SU-DHL-6 (cell line): ENCODE measurements around the gene ADGRB3.

Source experiments
- H2AFZ ChIP-seq: fragments of 200-600 bp; sonication (generic); 2 replicates; pipeline ENCODE4 v1.6.1; 2014; ENCODE audit warnings: low read depth, mild to moderate bottlenecking, moderate library complexity, mixed read lengths, antibody characterized with exemption, low read length; ENCODE audit not compliant: severe bottlenecking
- H3F3A ChIP-seq: fragments of 200-600 bp; shearing (Covaris generic); 2 replicates; pipeline ENCODE4 v1.6.0; 2016; ENCODE audit warnings: antibody characterized with exemption, mild to moderate bottlenecking; ENCODE audit not compliant: insufficient read depth
- H3K27ac ChIP-seq: fragments of 200-600 bp; sonication (generic); 2 replicates; pipeline ENCODE4 v1.5.1; 2016; ENCODE audit warnings: low read depth, mild to moderate bottlenecking, low read length, moderate library complexity, mixed read lengths
- H3K27me3 ChIP-seq: fragments of 200-600 bp; sonication (generic), shearing (Covaris generic); 2 replicates; pipeline ENCODE4 v1.6.0; 2014; ENCODE audit warnings: mild to moderate bottlenecking, low read length
- H3K36me3 ChIP-seq: fragments of 200-600 bp; sonication (generic); 2 replicates; pipeline ENCODE4 v1.6.1; 2014; ENCODE audit warnings: mild to moderate bottlenecking, low read length, mixed read lengths
- H3K4me2 ChIP-seq: fragments of 300-600, 200-600 bp; shearing (Covaris generic), sonication (generic); 2 replicates; pipeline ENCODE4 v1.6.0; 2014; ENCODE audit warnings: low read length, low read depth, mild to moderate bottlenecking; ENCODE audit not compliant: poor library complexity, severe bottlenecking
- H3K4me3 ChIP-seq: fragments of 200-600 bp; sonication (generic); 2 replicates; pipeline ENCODE4 v1.5.1; 2014; ENCODE audit warnings: antibody characterized with exemption, low read length, mild to moderate bottlenecking, mixed read lengths; ENCODE audit not compliant: insufficient read depth, poor library complexity, severe bottlenecking
- H3K79me2 ChIP-seq: fragments of 200-600 bp; sonication (generic); 2 replicates; pipeline ENCODE4 v1.6.1; 2014; ENCODE audit warnings: mild to moderate bottlenecking, low read length, moderate library complexity; ENCODE audit not compliant: insufficient read depth
- H3K9ac ChIP-seq: fragments of 200-600 bp; sonication (generic); 2 replicates; pipeline ENCODE4 v1.7.0; 2014; ENCODE audit warnings: mild to moderate bottlenecking, low read length
- H3K9me2 ChIP-seq: fragments of 200-600 bp; sonication (generic); replicated peaks from 2 replicates; pipeline ENCODE4 v1.6.1; 2014; ENCODE audit warnings: low read length; ENCODE audit not compliant: insufficient read depth
- H3K9me3 ChIP-seq: fragments of 200-600 bp; sonication (generic); 2 replicates; pipeline ENCODE4 v1.6.1; 2014; ENCODE audit warnings: low read length, mixed read lengths; ENCODE audit not compliant: insufficient read depth
- H4K20me1 ChIP-seq: fragments of 200-600 bp; sonication (generic); 2 replicates; pipeline ENCODE4 v1.6.1; 2014; ENCODE audit warnings: low read depth, mild to moderate bottlenecking, antibody characterized with exemption, low read length, moderate library complexity, mixed read lengths
- CTCF ChIP-seq: fragments of 200-600 bp; sonication (generic); IDR thresholded peaks from one replicate; pipeline ENCODE4 v1.5.1; 2017; ENCODE audit warnings: antibody characterized with exemption, mild to moderate bottlenecking, low read length, moderate library complexity; ENCODE audit not compliant: insufficient read depth, poor library complexity, severe bottlenecking
- EZH2phosphoT487 ChIP-seq: fragments of 200-600 bp; sonication (generic), shearing (Covaris generic); conservative IDR thresholded peaks from 2 replicates; pipeline ENCODE4 v1.6.1; 2018; ENCODE audit warnings: mild to moderate bottlenecking, antibody characterized with exemption, low read length, moderate library complexity, mixed read lengths

The ADGRB3 gene

GRCh38 chr6:68654134-68654533 is 19.1 kb downstream of the ADGRB3 start:
- Histone ChIP-seq H3K9ac (no peak overlapping the region), H3K4me3 (no peak overlapping the region), H3K27me3 (no peaks in the 10 kb centered on the region), H3F3A (no peaks in the 10 kb centered on the region), H3K9me2 (no peaks in the 10 kb centered on the region), H4K20me1 (no peaks in the 10 kb centered on the region), H3K27ac (no peak overlapping the region), H3K36me3 (no peaks in the 10 kb centered on the region), H2AFZ (no peak overlapping the region), H3K4me2 (no peak overlapping the region), H3K79me2 (no peaks in the 10 kb centered on the region), H3K9me3 (no peaks in the 10 kb centered on the region)
- TF ChIP-seq EZH2phosphoT487 (no peak), CTCF (no peak)

GRCh38 chr6:68655028-68655427 is 19.9 kb downstream of the ADGRB3 start:
- H3K9ac ChIP-seq = no peak overlapping the region
- H3K9me2 ChIP-seq = no peaks in the 10 kb centered on the region
- no peaks in the 10 kb centered on the region for H4K20me1 ChIP-seq
- no peaks in the 10 kb centered on the region for H3K27me3 ChIP-seq
- no peak overlapping the region for H3K4me3 ChIP-seq
- no peak overlapping the region for H3K27ac ChIP-seq
- no peak overlapping the region for H3K4me2 ChIP-seq
- H3F3A ChIP-seq = no peaks in the 10 kb centered on the region
- H3K9me3 ChIP-seq = no peaks in the 10 kb centered on the region
- H3K79me2 ChIP-seq = no peaks in the 10 kb centered on the region
- H2AFZ ChIP-seq = no peak overlapping the region
- no peaks in the 10 kb centered on the region for H3K36me3 ChIP-seq
- TF ChIP-seq EZH2phosphoT487 = no peak
- TF ChIP-seq CTCF = no peak

GRCh38 chr6:68657374-68658139 is 22.5 kb downstream of the ADGRB3 start:
- no peaks in the 10 kb centered on the region for H3K36me3 ChIP-seq
- H2AFZ ChIP-seq = no peak overlapping the region

More at GRCh38 chr6:68657374-68658139, 22.5 kb downstream of the ADGRB3 start:
- Histone ChIP-seq H3K9me2 (no peaks in the 10 kb centered on the region), H3K9me3 (no peaks in the 10 kb centered on the region), H3K4me3 (no peak overlapping the region), H4K20me1 (no peaks in the 10 kb centered on the region), H3K27ac (no peak overlapping the region), H3K9ac (no peak overlapping the region), H3K27me3 (no peaks in the 10 kb centered on the region), H3F3A (no peaks in the 10 kb centered on the region), H3K4me2 (no peak overlapping the region), H3K79me2 (no peaks in the 10 kb centered on the region)
- no peak for TF ChIP-seq CTCF
- no peak for TF ChIP-seq EZH2phosphoT487
